OCI-LY7 (cell line): ENCODE results near the gene ADGRD1.

Experiments used
- CTCF ChIP-seq: fragments of 200-600 bp; sonication (generic); conservative IDR thresholded peaks from 2 replicates; pipeline ENCODE4 v1.5.1; 2014; ENCODE audit warnings: mild to moderate bottlenecking, antibody characterized with exemption, low read length, moderate library complexity, mixed read lengths
- EZH2phosphoT487 ChIP-seq: fragments of 200-600 bp; sonication (generic); IDR thresholded peaks from 2 replicates; pipeline ENCODE4 v1.6.1; 2018; ENCODE audit warnings: low read depth, borderline replicate concordance, mild to moderate bottlenecking, mixed run types, antibody characterized with exemption, low read length, moderate library complexity, mixed read lengths

GRCh38 chr12:131147894-131148293 lies 194.2 kb downstream of the ADGRD1 start:
- no peak for TF ChIP-seq CTCF
- TF ChIP-seq EZH2phosphoT487 = no peak
